HG02571 (cell line): ENCODE measurements around the gene EPB41L4B.

Source experiments
- ATAC-seq: cut with Tn5 transposase; IDR thresholded peaks from one replicate; pipeline ENCODE4 v1.9.1; 2021; ENCODE audit warnings: mild to moderate bottlenecking, moderate library complexity; ENCODE audit not compliant: unreplicated experiment

EPB41L4B gene

GRCh38 chr9:109212768-109213167 lies 108.1 kb downstream of the EPB41L4B start:
- ATAC-seq, result no peak

DNA sequence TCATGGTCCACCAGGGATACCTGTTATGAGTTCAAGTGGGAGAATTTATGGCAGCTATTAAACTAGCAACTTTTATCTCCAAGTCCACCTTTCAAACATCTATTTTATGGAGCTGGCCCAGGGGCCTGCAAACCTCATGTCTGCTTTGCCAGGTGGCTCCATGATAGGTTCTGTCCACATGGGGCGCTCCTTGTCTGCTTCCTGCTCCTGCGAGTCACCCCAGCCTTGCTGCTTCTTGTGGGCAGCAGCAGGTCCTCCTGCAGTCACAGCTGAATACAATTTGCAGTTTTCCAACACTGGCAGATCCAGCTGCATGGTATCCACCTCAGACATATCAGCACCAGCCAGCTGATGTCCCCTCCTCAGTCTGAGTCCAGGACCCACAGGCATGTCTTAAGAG lies 114.2 kb downstream of the EPB41L4B start:
- no peak for ATAC-seq

- ATAC-seq, result no peak
Observed at GRCh38 chr9:109205526-109205925, 115.3 kb downstream of the EPB41L4B start.

DNA sequence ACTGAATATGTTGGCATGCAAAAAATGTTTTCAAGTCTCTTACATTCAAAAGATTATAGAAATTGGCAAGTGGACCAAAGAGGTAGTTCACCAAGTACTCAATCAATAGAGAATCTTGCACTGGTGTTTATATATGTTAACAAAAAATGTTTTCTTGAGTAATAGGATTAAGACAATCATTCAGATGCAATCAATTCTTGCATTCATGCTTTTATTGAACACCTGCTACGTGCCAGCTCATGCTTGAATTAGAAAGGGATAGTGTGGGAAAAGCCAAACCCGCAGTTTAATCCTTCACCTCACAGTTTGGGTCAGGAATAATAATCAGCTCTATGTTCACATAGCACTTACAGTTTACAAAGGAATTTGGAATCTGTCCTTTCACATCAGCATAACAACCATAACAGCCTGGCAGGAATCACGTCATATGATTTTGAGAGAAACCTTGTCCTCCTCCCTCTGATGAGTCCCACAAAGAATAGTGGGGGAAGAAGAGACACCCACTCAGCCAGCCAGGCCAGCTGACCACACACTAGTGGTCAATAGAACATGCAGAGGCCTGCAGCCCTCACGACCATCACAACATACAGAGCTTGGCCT lies 117.0 kb downstream of the EPB41L4B start:
- no peak for ATAC-seq

DNA sequence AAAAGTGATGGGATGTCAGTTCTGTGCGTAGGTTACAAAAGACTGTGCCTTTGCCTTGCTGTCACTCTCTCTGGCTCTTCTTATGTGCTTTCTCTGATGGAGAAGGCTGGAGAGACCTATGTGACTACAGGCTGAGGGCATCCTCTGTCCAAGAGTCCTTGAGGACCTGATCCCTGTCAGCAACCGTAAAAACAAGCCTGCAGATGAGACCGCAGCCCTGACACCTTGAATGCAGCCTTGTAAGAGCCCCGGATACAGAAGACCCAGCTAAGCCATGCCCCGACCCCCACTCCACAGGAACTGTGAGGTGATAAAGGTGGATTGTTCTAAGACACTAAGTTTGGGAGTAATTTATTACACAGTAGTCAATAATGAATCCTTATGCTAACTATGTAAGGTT lies 121.2 kb downstream of the EPB41L4B start:
- no peak for ATAC-seq

DNA sequence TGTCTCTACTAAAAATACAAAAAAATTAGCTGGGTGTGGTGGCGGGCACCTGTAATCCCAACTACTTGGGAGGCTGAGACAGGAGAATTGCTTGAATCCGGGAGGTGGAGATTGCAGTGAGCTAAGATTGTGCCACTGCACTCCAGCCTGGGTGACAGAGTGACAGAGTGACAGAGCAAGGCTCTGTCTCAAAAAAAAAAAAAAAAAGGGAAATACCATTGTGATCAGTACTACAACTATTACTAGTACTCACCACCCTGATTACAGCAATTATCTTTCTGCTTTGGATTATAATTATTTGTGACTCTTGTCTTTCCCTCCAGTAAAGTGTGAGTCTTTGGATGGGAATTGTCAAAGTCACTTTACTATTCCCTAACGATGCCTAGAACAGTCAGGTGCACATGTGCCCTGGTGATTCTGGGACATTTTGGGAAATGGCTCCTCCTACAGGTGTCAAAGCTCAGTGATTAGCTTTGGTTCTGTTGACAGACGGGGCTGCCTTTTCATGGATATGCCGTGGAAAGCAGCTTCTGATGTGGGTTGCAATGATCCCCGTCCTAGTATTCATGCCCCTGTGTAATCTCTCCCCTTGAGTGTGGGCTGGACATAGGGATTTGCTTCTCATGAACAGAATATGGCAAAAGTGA lies 122.0 kb downstream of the EPB41L4B start:
- ATAC-seq, result no peak

GRCh38 chr9:109193974-109194556 lies 126.8 kb downstream of the EPB41L4B start:
- ATAC-seq, result no peak

GRCh38 chr9:109192732-109193361 lies 128.0 kb downstream of the EPB41L4B start:
- no peak for ATAC-seq

- ATAC-seq, result no peak
Observed at GRCh38 chr9:109191746-109192145, 129.1 kb downstream of the EPB41L4B start.

GRCh38 chr9:109190151-109190550 lies 130.7 kb downstream of the EPB41L4B start:
- ATAC-seq, result no peak

- no peak for ATAC-seq
Observed at GRCh38 chr9:109186857-109187520, 133.9 kb downstream of the EPB41L4B start.

- ATAC-seq, result no peak
Observed at GRCh38 chr9:109182940-109183798, 137.7 kb downstream of the EPB41L4B start.

GRCh38 chr9:109182550-109182939 lies 138.3 kb downstream of the EPB41L4B start:
- no peak for ATAC-seq

DNA sequence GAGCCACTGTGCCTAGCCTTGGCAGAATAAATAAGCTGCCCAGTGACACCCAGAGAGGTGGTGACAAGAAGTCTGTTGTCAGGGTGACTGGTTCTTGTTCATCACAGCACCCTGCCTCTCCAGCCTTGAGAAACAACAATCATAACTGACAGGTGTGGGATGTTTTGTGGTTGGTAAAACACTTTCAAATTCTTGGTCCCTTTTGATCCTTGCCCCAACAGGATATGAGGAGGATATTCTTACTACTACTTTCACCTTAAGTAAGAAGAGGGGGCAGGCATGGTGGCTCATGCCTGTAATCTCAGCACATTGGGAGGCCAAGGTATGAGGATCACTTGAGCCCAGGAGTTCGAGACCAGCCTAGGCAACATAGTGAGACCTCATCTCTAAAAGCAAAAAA lies 139.6 kb downstream of the EPB41L4B start:
- ATAC-seq, result no peak

GRCh38 chr9:109179801-109180523 lies 140.9 kb downstream of the EPB41L4B start:
- ATAC-seq, result no peak

DNA sequence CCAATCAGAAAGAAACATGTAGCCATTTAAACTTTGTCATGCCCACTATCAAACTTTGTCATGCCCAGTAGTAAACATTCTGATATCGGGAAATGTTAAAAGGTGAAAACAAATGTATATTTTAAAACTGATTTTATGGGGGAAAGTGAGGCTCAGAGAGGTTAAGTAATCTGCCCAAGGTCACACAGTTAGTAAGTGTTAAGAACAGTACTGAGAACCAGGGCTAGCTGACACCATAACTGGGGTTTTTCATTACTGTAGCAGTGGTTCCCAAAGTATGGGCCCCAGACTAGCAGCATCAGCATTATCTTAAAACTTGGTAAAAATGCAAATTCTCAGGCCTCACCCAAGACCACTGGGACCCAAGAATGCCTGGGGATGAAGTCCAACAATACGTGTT lies 143.9 kb downstream of the EPB41L4B start:
- ATAC-seq, result no peak

DNA sequence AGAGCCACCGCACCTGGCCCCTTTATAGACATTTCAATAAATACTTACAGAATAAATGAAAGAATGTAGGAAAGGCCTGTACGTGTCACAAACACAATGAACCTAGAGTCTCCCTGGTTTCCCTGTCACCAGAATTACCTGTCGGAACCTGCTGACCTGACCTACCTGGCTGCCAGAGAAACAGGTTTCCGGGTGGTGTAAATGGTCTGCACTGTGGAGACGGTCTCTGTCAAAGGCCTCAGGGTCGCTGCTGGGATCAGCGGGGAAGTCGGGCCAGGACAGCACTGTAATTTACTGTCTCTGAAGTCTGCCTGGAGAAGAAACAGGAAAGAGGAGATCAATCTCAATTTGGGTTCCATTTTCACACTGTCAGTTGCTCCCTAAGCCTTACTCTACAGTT lies 144.5 kb downstream of the EPB41L4B start:
- ATAC-seq, result no peak

DNA sequence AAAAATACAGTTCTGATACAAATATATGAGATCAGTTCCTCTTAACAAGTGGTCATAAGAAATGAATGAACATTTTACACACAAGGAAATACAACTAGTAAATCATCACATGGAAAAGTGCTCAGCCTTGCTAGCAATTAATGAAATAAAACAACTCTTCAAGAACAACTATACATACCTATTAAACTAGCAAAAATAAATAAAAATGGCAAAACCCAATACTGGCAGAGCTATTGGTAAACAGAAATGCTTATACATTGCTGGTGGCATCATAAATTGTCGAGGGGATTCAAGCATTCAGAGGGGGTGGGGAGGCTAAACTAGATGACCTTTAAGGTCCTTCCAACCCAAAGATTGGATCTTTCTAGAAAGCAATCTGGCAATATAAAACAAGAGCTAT lies 147.9 kb downstream of the EPB41L4B start:
- no peak for ATAC-seq

- no peak for ATAC-seq
Observed at GRCh38 chr9:109171926-109172325, 148.9 kb downstream of the EPB41L4B start.

- ATAC-seq, result no peak
Observed at GRCh38 chr9:109168170-109168569, 152.7 kb downstream of the EPB41L4B start.
